ENCODE measurements around the gene WDR53. TPM values are rescaled to one million over a fixed set of nuclear protein-coding genes. Genes with fewer than 3 reads are reported as not detected.

WDR53 gene
- polyA plus RNA-seq, 3 donors: 4.1 to 6.7 (median 5.3) TPM

- H3K9me3 ChIP-seq (replicated peaks in 1 of 2; ENCODE audit: control insufficient read depth in 1 of 2, insufficient read depth in 1 of 2, low read length in 2 of 2): peaks cover 6 to 11% of the 10 kb centered on the region in 2 donors
- H3K9ac ChIP-seq (ENCODE audit: insufficient read depth, low read length, poor library complexity, severe bottlenecking): no peak overlapping the region
- Mint-ChIP-seq H3K27me3 (ENCODE audit: low read depth in 3 of 3) (peaks cover 1 to 2% (median 2%) of the 10 kb centered on the region in 3 donors), H3K36me3 (no peaks in the 10 kb centered on the region), H3K4me3 (no peak overlapping the region), H3K27ac (no peak overlapping the region), H3K4me1 (peaks cover 7% of the 10 kb centered on the region), H3K9me3 (peaks cover 7 to 23% (median 10%) of the 10 kb centered on the region in 7 donors)
- H3K79me2 ChIP-seq (ENCODE audit: insufficient read depth, low read length): peaks cover 19% of the 10 kb centered on the region
- no peak for DNase-seq
- intact Hi-C loops (cut with micrococcal nuclease): no loop called here
- H3K4me3 ChIP-seq (replicated peaks in 1 of 3; ENCODE audit: low read depth in 2 of 3, low read length in 3 of 3): no peak overlapping the region
- WGBS (ENCODE audit: insufficient coverage): 95% methylated on average over 8 of the region's 8 CpGs
- peaks cover 8 to 10% of the 10 kb centered on the region in 2 donors for H3K4me1 ChIP-seq (ENCODE audit: control insufficient read depth in 1 of 2, insufficient read depth in 2 of 2, low read length in 2 of 2)
- H2AFZ ChIP-seq (ENCODE audit: insufficient read depth, low read depth, low read length, poor library complexity, severe bottlenecking): no peak overlapping the region
- no peak for TF ChIP-seq CTCF (IDR thresholded peaks at IDR 0.05)
- H3K36me3 ChIP-seq (replicated peaks in 1 of 2; ENCODE audit: control insufficient read depth in 1 of 2, insufficient read depth in 2 of 2, low read length in 2 of 2): no peaks in the 10 kb centered on the region
- no peak overlapping the region for H3K27ac ChIP-seq (ENCODE audit: low read depth in 1 of 2, low read length in 2 of 2)
- H3K27me3 ChIP-seq (ENCODE audit: control insufficient read depth in 2 of 2, insufficient read depth in 2 of 2, low read length in 2 of 2): no peaks in the 10 kb centered on the region
- peaks cover 12% of the 10 kb centered on the region for H4K20me1 ChIP-seq (ENCODE audit: insufficient read depth, low read length)
- H3K4me2 ChIP-seq (replicated peaks; ENCODE audit: extremely low read depth, low read length, poor library complexity, severe bottlenecking): no peak overlapping the region
These were observed 61.7 kb downstream of the WDR53 start for GRCh38 chr3:196506687-196507086.

- Mint-ChIP-seq H3K36me3 (peaks cover 3 to 4% of the 10 kb centered on the region in 2 donors), H3K9me3 (peaks cover 4 to 18% (median 9%) of the 10 kb centered on the region in 7 donors), H3K27me3 (ENCODE audit: low read depth in 3 of 3) (peaks cover 0 to 2% (median 1%) of the 10 kb centered on the region in 3 donors), H3K27ac (peak overlapping the region in 5 of 7 donors; percentile 18 to 98 (median 96)), H3K4me1 (peaks cover 29% of the 10 kb centered on the region), H3K4me3 (peak overlapping the region in 1 of 2 donors; percentile 99)
- peaks cover 40% of the 10 kb centered on the region for H3K79me2 ChIP-seq (ENCODE audit: insufficient read depth, low read length)
- no peak overlapping the region for H3K9ac ChIP-seq (ENCODE audit: insufficient read depth, low read length, poor library complexity, severe bottlenecking)
- peaks cover 23 to 31% of the 10 kb centered on the region in 2 donors for H3K4me1 ChIP-seq (ENCODE audit: control insufficient read depth in 1 of 2, insufficient read depth in 2 of 2, low read length in 2 of 2)
- H3K36me3 ChIP-seq (replicated peaks in 1 of 2; ENCODE audit: control insufficient read depth in 1 of 2, insufficient read depth in 2 of 2, low read length in 2 of 2): no peaks in the 10 kb centered on the region
- peak overlapping the region; percentile 89 to 99 for H3K27ac ChIP-seq (ENCODE audit: low read depth in 1 of 2, low read length in 2 of 2)
- TF ChIP-seq CTCF (IDR thresholded peaks at IDR 0.05): no peak
- no peak overlapping the region for H3K4me2 ChIP-seq (replicated peaks; ENCODE audit: extremely low read depth, low read length, poor library complexity, severe bottlenecking)
- peaks cover 6 to 11% of the 10 kb centered on the region in 2 donors for H3K9me3 ChIP-seq (replicated peaks in 1 of 2; ENCODE audit: control insufficient read depth in 1 of 2, insufficient read depth in 1 of 2, low read length in 2 of 2)
- peak overlapping the region in 1 of 3 experiments; percentile 95 for H3K4me3 ChIP-seq (replicated peaks in 1 of 3; ENCODE audit: low read depth in 2 of 3, low read length in 3 of 3)
- intact Hi-C loops (cut with micrococcal nuclease): loop anchor here in 1 of 2 donors (5.0 kb wide), 1 partner anchor 72 kb away; the partner anchor contains the start of gene UBXN7
- no peak for DNase-seq
- H2AFZ ChIP-seq (ENCODE audit: insufficient read depth, low read depth, low read length, poor library complexity, severe bottlenecking): peak overlapping the region; percentile 60
- H3K27me3 ChIP-seq (ENCODE audit: control insufficient read depth in 2 of 2, insufficient read depth in 2 of 2, low read length in 2 of 2): no peaks in the 10 kb centered on the region
- WGBS (ENCODE audit: insufficient coverage): 98% methylated on average over 4 of the region's 6 CpGs
- H4K20me1 ChIP-seq (ENCODE audit: insufficient read depth, low read length): peaks cover 34% of the 10 kb centered on the region
These were observed 63.8 kb downstream of the WDR53 start for GRCh38 chr3:196504556-196504955.

Small RNA genes within 50 kb of the gene (small RNA-seq; reads per million reads assigned to genes)
- not detected for gene RPS29P3 (ENCODE audit: insufficient read length, low read depth)

Other genes starting within 250 kb of the WDR53 start
- gene TM4SF19, start 230.2 kb downstream of the WDR53 start, polyA plus RNA-seq: under 1 TPM in 2 of 3 donors, not detected in 1; 0.36 to 0.77 TPM
- 10 to 100 TPM; 10.5 to 15.8 (median 13.6) TPM for gene UBXN7, start 136.1 kb downstream of the WDR53 start, polyA plus RNA-seq
- 1 to 10 TPM; 4.4 to 6.9 (median 6.7) TPM for gene RNF168, start 64.8 kb downstream of the WDR53 start, polyA plus RNA-seq
- gene SMCO1, start 53.2 kb downstream of the WDR53 start, polyA plus RNA-seq: not detected
- gene FBXO45, start 106 bp upstream of the WDR53 start, polyA plus RNA-seq: 1 to 10 TPM; 1.8 to 2.8 (median 2.3) TPM
- gene NRROS, start 71.1 kb upstream of the WDR53 start, polyA plus RNA-seq: 100 to 1,000 TPM in 1 of 3 donors, 1 to 10 TPM in 2; 5.9 to 109 (median 7.5) TPM
- 1 to 10 TPM; 1.7 to 3.2 (median 2.7) TPM for gene CEP19, start 143.7 kb upstream of the WDR53 start, polyA plus RNA-seq
- gene PIGX, start 143.8 kb upstream of the WDR53 start, polyA plus RNA-seq: 10 to 100 TPM; 11.8 to 44.9 (median 29.8) TPM
- gene PAK2, start 171.3 kb upstream of the WDR53 start, polyA plus RNA-seq: 10 to 100 TPM; 32.4 to 44.2 (median 33.2) TPM

All from CD14-positive monocyte (primary cell).